Activated naive CD4-positive, alpha-beta T cell treated with anti-CD3 and anti-CD28 coated beads, Interleukin-2, amount 50 U/mL, for 72 hours (primary cell): ENCODE data around the gene ABHD3. TPM values are rescaled to one million over a fixed set of nuclear protein-coding genes. Genes with fewer than 3 reads are reported as not detected.
"Not testable (repeated sequence)": the region's sequence is repeated elsewhere in the genome, so short reads cannot be mapped to it uniquely, and the experiment has no call there.

Experiments used
- ATAC-seq, 2 donors: fragments of 150-1000 bp; cut with Tn5 transposase; 2 replicates each; pipeline ENCODE4 v1.10.0; 2021; ENCODE audit warnings: mild to moderate bottlenecking in 2 of 2, moderate library complexity in 2 of 2
- DNase-seq, 2 donors: peaks; one replicate each; pipeline ENCODE4 v3.0.0; 2021 to 2022; ENCODE audit warnings: low spot score in 2 of 2
- H3K27ac Mint-ChIP-seq, 2 donors: one replicate each; pipeline ENCODE4 v1.8.0; 2022; ENCODE audit warnings: mild to moderate bottlenecking in 2 of 2, mixed read lengths in 2 of 2
- H3K36me3 Mint-ChIP-seq, 2 donors: one replicate each; pipeline ENCODE4 v1.8.0; 2022; ENCODE audit warnings: mixed read lengths in 2 of 2
- H3K9me3 Mint-ChIP-seq, 2 donors: one replicate each; pipeline ENCODE4 v1.8.0; 2022; ENCODE audit warnings: mixed read lengths in 2 of 2
- total RNA-seq, 2 donors: library from RNA; stranded (reverse); gene quantifications; one replicate each; pipeline ENCODE4 v1.2.3, GENCODE V29; 2022

The ABHD3 gene
- total RNA-seq, 2 donors from 2014 or later: 19.9 to 39.7 TPM

- no peak for DNase-seq
These were observed 25.7 kb downstream of the ABHD3 start for GRCh38 chr18:21678859-21679258.

DNA sequence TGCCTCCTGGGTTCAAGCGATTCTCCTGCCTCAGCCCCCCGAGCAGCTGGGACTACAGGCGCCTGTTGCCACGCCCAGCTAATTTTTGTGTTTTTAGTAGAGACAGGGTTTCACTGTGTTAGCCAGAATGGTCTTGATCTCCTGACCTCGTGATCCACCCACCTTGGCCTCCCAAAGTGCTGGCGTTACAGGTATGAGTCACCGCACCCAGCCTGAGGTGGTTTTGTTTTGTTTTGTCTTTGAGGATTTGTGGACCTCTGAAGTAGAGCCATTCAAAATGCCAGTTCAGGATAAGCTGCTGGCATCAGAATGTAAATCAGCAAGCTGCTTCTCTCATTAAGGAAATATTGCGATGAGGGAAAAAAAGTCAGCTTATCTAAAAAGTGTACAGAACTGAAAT is 29.2 kb downstream of the ABHD3 start:
- not testable (repeated sequence) for H3K36me3 Mint-ChIP-seq, H3K27ac Mint-ChIP-seq, H3K9me3 Mint-ChIP-seq
- peak; percentile 36 to 52 for ATAC-seq
- peak in 1 of 2 donors; percentile 19 for DNase-seq

More at GRCh38 chr18:21678859-21679258, 25.7 kb downstream of the ABHD3 start:
- ATAC-seq: no peak
- H3K27ac Mint-ChIP-seq: no peak overlapping the region
- H3K9me3 Mint-ChIP-seq: no peaks in the 10 kb centered on the region
- H3K36me3 Mint-ChIP-seq: no peaks in the 10 kb centered on the region

DNA sequence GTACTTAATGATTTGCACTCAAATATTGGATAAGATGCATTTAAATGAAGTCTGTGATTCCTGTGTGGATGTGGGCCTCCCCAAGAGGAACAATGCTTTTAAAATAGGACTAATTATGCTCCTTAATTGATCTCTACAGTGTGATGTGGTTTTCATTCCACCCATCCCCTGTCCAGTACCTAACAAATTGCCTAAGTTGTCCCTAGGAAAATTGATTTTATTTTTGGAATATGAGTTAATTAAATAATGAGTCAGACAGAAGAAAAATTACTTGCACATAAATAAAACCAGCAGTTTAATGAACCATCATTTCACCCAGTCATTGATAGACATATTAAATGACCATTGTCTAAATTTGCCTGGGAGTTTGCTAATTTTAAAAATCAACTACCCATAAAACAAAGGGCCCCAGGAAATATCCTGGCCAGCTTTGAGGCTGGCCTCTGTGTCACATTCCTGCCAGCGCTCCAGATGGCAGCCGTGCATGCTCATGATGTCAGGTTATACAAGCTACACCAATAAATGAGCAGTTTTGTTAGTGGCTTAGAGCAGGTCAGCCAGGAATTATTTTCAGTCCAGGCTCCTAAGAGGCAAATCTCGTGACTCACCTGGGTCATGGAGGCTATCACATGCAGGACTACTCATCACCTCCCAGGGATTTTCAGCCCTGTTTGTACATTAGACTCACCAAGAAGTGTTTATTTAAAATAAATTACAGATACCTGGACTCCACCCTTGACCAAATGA is 31.9 kb downstream of the ABHD3 start:
- no peaks in the 10 kb centered on the region for H3K9me3 Mint-ChIP-seq
- ATAC-seq: no peak

DNA sequence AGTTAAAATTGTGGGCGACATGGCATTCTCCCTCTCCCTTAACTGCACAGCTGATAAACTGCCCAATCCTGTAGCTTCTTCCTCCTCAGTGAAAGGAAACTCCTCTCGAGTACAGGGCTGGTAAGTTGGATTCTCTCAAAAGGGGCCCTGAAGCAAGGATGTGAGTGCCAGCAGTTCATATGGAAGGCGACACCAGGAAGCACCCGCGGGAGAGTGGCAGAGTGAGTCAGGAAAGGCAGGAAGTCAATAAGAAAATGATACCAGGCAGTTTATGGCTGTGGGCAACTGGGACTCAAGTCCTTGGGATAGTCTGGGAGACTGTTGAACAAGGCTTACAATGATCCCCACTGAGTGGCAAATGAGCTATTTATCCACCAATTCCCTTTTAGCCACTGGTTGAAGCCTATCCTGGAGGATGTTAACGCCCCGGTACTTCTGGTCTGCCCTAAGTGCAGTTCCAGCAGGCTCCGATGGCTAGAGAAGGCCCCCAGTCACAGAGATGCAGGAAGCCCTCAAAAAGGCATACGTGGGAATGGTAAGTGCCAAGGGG is 34.8 kb downstream of the ABHD3 start:
- DNase-seq (no peak), ATAC-seq (no peak)
- Mint-ChIP-seq H3K9me3 (no peaks in the 10 kb centered on the region), H3K36me3 (no peaks in the 10 kb centered on the region), H3K27ac (no peak overlapping the region)

More for the DNA sequence above, 31.9 kb downstream of the ABHD3 start:
- H3K27ac Mint-ChIP-seq: no peak overlapping the region
- DNase-seq: no peak
- H3K36me3 Mint-ChIP-seq: no peaks in the 10 kb centered on the region

DNA sequence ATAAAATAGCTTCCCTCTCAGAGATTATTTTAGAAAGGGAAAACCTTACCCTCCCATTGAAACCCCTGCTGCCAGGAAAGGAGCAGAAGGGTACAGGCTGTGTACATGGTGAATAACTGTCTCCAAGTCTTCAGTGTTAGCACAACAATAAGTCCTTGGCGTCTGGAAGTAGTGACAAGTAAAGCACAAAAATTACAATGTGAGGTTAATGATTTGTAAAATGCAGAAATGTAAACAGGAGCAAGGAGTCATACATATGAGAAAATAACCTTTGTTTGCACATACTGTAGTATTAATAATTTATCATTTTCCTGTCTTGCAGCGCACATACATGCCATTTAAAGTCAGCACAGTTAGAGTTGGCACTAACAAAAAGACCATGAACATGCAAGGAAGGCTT is 40.5 kb downstream of the ABHD3 start:
- Mint-ChIP-seq H3K9me3 (no peaks in the 10 kb centered on the region), H3K36me3 (peaks cover 0 to 7% of the 10 kb centered on the region in 2 donors), H3K27ac (no peak overlapping the region)
- DNase-seq (no peak), ATAC-seq (no peak)

GRCh38 chr18:21663578-21663977 is 41.0 kb downstream of the ABHD3 start:
- Mint-ChIP-seq H3K9me3 (no peaks in the 10 kb centered on the region), H3K36me3 (peaks cover 0 to 7% of the 10 kb centered on the region in 2 donors), H3K27ac (no peak overlapping the region)
- ATAC-seq (no peak), DNase-seq (no peak)

DNA sequence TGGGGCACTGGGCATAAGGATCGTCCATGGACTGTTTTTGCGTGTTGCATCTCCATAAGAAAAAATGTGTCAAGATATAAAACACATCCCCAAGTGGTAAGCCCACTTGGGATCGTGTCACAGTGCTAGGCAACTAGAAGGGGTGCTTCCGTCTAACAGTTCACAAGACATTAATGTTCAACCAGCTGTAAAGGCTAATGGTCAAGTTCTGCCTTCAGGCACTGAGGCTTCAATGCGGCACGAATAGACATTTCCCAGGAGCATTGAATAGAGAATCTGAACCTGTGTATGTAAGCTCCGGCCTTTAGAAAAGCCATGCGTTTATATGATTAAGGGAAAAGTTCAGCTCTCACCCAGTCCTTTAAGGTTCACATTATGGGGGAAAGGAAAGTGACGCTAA is 42.0 kb downstream of the ABHD3 start:
- ATAC-seq: no peak
- peaks cover 0 to 7% of the 10 kb centered on the region in 2 donors for H3K36me3 Mint-ChIP-seq
- no peak for DNase-seq
- no peaks in the 10 kb centered on the region for H3K9me3 Mint-ChIP-seq
- no peak overlapping the region for H3K27ac Mint-ChIP-seq

- Mint-ChIP-seq H3K27ac (no peak overlapping the region), H3K9me3 (no peaks in the 10 kb centered on the region), H3K36me3 (peaks cover 0 to 7% of the 10 kb centered on the region in 2 donors)
- DNase-seq (no peak), ATAC-seq (peak; percentile 26 to 74)
These were observed 44.5 kb downstream of the ABHD3 start for GRCh38 chr18:21660078-21660477.

DNA sequence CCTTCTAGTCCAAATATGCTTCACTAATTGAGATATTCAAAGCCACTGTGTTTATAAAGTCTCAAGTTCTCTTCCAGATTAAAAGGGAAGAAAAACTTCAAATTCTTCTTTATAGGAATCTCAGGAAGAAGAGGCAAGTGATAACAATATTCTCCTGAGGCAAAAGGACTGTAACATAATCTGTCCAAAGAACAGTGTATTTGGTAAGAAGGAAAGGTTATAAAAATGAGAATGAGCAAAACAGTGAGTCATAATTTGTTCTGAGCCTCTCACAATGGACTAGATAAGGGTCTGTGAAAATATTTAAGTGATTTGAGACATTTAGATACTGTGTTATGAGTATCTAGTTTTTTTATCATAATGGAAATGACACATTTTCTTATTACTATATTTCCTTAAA is 48.2 kb downstream of the ABHD3 start:
- ATAC-seq (no peak), DNase-seq (no peak)
- peaks cover 0 to 5% of the 10 kb centered on the region in 2 donors for H3K9me3 Mint-ChIP-seq
- H3K36me3 Mint-ChIP-seq: peaks cover 6 to 7% of the 10 kb centered on the region in 2 donors
- no peak overlapping the region for H3K27ac Mint-ChIP-seq

DNA sequence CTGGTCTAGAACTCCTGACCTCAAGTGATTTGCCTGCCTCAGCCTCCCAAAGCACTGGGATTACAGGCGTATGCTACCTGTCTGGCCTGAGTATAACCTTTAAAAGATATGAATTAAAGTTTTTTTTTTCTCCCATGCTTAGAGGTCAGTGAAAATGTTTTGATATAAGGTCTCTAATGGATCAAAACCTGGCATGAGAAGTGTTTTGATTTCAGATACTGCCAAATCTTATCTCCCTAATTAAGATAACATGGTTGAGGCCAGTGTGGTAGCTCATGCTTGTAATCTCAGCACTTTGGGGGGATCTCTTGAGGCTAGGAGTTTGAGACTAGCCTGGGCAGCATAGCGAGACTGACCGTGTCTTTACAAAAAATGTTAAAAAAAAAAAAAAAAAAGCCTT is 51.2 kb downstream of the ABHD3 start:
- peaks cover 6 to 7% of the 10 kb centered on the region in 2 donors for H3K36me3 Mint-ChIP-seq
- H3K9me3 Mint-ChIP-seq: peaks cover 0 to 5% of the 10 kb centered on the region in 2 donors

DNA sequence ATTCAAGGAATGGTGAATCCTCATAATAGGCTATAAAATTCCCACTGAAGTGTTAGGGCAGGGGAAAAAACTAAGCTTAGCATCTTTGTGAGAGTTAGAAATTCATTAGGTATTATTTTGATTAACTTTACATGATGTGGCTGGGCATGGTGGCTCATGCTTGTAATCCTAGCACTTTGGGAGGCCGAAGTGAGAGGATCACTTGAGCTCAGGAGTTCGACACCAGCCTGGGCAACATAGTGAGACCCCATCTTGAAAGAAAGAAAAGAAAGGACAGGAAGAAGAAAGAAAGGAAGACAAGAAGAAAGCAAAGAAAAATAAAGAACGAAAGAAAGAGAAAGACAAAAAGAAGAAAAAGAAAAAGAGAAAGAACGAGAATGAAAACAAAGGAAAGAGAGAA is 52.5 kb downstream of the ABHD3 start:
- DNase-seq (no peak), ATAC-seq (no peak)
- Mint-ChIP-seq H3K36me3 (peaks cover 6 to 7% of the 10 kb centered on the region in 2 donors), H3K27ac (peak overlapping the region in 1 of 2 donors; percentile 12), H3K9me3 (peaks cover 0 to 5% of the 10 kb centered on the region in 2 donors)

More for the DNA sequence above, 51.2 kb downstream of the ABHD3 start:
- H3K27ac Mint-ChIP-seq: no peak overlapping the region
- DNase-seq: no peak
- ATAC-seq: no peak

- Mint-ChIP-seq H3K9me3 (peaks cover 0 to 5% of the 10 kb centered on the region in 2 donors), H3K36me3 (peaks cover 6 to 7% of the 10 kb centered on the region in 2 donors), H3K27ac (no peak overlapping the region)
- DNase-seq (no peak), ATAC-seq (no peak)
These were observed 54.3 kb downstream of the ABHD3 start for GRCh38 chr18:21650311-21650710.

GRCh38 chr18:21640375-21640774 is 64.2 kb downstream of the ABHD3 start:
- H3K27ac Mint-ChIP-seq, DNase-seq, H3K9me3 Mint-ChIP-seq, ATAC-seq, H3K36me3 Mint-ChIP-seq: not testable (repeated sequence)

DNA sequence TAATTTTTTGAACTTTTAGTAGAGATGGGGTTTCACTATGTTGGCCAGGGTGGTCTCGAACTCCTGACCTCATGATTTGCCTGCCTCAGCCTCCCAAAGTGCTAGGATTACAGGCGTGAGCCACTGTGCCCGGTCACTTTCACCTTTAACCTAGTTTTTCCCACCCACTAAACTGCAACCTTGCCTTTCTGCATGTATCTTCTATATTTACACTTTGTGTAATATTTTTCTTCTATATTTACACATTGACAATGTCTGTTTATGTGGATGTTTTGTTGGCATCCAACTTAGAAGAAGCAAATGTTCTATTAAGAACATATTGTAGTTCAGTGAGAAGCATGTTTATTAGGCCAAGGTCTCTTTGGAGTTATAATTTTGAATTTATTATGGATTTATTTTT is 65.8 kb downstream of the ABHD3 start:
- Mint-ChIP-seq H3K9me3 (no peaks in the 10 kb centered on the region), H3K27ac (peak overlapping the region; percentile 20 to 72), H3K36me3 (peaks cover 0 to 7% of the 10 kb centered on the region in 2 donors)
- no peak for ATAC-seq
- no peak for DNase-seq

DNA sequence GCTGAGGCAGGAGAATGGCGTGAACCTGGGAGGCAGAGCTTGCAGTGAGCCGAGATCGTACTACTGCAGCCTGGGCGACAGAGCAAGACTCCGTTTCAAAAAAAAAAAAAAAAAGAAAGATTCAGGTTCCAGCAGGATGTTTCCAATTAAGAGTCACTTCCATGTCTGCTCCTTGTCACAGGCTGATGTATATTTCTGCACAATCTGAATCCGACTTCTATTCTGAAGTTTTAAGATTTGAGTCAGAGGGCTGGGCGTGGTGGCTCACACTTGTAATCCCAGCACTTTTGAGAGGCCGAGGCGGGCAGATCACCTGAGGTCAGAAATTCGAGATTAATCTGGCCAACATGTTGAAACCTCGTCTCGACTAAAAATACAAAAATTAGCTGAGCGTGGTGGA is 67.8 kb downstream of the ABHD3 start:
- H3K27ac Mint-ChIP-seq: no peak overlapping the region
- no peak for ATAC-seq

DNA sequence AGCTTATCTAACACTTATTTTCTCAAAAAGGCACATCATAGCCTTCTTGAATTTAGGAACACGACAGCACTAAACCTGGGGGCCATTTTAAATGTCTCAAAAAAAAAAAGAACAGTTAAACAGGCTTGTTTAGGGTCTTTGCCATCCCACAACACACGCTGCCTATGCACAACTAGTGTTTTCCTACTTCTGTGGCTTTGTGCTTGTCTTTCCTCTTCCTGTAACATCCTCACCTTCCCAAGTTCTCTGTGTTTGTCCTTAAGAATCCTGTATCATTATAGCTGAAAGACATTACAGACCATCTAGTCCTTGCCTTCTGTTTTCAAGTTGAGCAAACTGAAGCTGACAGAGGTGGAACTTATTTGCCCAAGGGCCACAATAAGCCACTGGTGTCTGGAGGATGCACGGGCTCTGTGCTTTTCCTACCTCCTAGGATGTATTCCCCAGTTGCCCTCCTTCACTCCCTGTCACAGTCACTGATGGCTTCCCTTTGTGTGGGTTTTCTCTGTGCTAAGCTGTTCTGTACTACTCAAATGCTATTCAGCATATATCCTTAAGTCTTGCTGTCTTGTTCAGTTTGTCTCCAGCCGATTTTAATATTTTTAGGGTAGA is 69.9 kb downstream of the ABHD3 start:
- H3K36me3 Mint-ChIP-seq: peaks cover 0 to 13% of the 10 kb centered on the region in 2 donors
- H3K9me3 Mint-ChIP-seq: no peaks in the 10 kb centered on the region
- ATAC-seq (no peak), DNase-seq (no peak)
- H3K27ac Mint-ChIP-seq: no peak overlapping the region

More for the DNA sequence above, 67.8 kb downstream of the ABHD3 start:
- no peak for DNase-seq
- Mint-ChIP-seq H3K9me3 (no peaks in the 10 kb centered on the region), H3K36me3 (peaks cover 0 to 9% of the 10 kb centered on the region in 2 donors)

DNA sequence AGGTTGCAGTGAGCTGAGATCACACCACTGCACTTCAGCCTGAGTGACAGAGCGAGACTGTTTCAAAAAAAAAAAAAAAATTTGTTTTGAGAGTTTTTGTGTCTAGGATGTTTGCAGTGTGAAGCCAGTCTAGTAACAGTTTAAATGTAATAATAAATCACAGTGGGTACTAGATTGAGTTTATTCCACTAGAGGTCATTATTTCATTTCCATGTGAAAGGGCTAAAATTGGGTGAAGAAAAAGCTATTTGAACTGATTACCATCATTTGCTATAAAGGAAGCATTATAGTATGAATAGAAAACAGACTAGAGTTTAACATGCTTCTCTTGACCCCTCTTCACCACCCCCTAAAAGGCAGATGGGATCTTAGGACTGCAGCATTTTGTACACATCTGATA is 72.2 kb downstream of the ABHD3 start:
- DNase-seq: no peak
- Mint-ChIP-seq H3K36me3 (peaks cover 0 to 27% of the 10 kb centered on the region in 2 donors), H3K9me3 (no peaks in the 10 kb centered on the region), H3K27ac (no peak overlapping the region)
- no peak for ATAC-seq
